Endothelial cell of umbilical vein (primary cell): ENCODE measurements around the gene QPCTL.

ENCODE experiments used
- EZH2 ChIP-seq: IDR thresholded peaks from 2 replicates; pipeline ENCODE4 v1.6.1; 2012; ENCODE audit warnings: borderline replicate concordance, low read depth, mild to moderate bottlenecking, moderate library complexity, low read length, inconsistent platforms; ENCODE audit not compliant: severe bottlenecking
- POLR2A ChIP-seq: IDR thresholded peaks from 2 replicates; pipeline ENCODE4 v1.6.1; 2012; ENCODE audit warnings: low read depth, mild to moderate bottlenecking, control low read depth, low read length
- TF ChIP-seq, protein P1 (sequence below), 2 donors: IDR thresholded peaks; 1 replicate in 1 of 2; 2 replicates in 1 of 2; pipeline ENCODE4 v1.5.1; 2011; ENCODE audit warnings: low read length in 2 of 2, mild to moderate bottlenecking in 2 of 2, moderate library complexity in 2 of 2, control low read depth in 1 of 2, inconsistent platforms in 1 of 2, low read depth in 1 of 2; ENCODE audit not compliant: insufficient read depth in 1 of 2; ENCODE audit errors: extremely low read depth in 1 of 2

DNA sequence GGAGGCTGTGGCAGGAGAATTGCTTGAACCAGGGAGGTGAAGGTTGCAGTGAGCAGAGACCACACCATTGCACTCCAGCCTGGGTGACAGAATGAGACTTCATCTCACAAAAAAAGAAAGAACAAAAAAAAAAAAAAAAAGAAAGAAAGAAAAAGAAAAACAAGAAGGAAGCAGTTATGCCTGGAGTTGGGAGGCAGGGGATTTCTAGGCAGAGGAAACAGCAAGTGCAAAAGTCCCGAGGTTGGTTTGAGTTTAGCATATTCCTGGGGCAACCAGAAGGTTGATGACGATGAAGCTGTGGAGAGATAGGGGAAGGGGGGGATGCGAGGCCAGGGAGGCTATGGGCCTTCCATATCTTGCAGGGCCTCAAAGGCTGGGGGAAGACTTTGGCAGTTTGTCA, 41.7 kb upstream of the QPCTL start:
- TF ChIP-seq, protein P1, sequence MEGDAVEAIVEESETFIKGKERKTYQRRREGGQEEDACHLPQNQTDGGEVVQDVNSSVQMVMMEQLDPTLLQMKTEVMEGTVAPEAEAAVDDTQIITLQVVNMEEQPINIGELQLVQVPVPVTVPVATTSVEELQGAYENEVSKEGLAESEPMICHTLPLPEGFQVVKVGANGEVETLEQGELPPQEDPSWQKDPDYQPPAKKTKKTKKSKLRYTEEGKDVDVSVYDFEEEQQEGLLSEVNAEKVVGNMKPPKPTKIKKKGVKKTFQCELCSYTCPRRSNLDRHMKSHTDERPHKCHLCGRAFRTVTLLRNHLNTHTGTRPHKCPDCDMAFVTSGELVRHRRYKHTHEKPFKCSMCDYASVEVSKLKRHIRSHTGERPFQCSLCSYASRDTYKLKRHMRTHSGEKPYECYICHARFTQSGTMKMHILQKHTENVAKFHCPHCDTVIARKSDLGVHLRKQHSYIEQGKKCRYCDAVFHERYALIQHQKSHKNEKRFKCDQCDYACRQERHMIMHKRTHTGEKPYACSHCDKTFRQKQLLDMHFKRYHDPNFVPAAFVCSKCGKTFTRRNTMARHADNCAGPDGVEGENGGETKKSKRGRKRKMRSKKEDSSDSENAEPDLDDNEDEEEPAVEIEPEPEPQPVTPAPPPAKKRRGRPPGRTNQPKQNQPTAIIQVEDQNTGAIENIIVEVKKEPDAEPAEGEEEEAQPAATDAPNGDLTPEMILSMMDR (IDR thresholded peaks at IDR 0.05; ENCODE audit: extremely low read depth in 1 of 2, insufficient read depth in 1 of 2, low read depth in 1 of 2, low read length in 2 of 2) = no peak
- TF ChIP-seq POLR2A (no peak), EZH2 (no peak)
